ENCODE measurements around the gene RANBP1.

- TF ChIP-seq CTCF (IDR thresholded peaks at IDR 0.05 in 2 of 3, conservative IDR thresholded peaks at IDR 0.05 in 1 of 3; ENCODE audit: insufficient read depth in 2 of 3, low read depth in 1 of 3, low read length in 3 of 3) (no peak), NFE2 (IDR thresholded peaks at IDR 0.05; ENCODE audit: low read depth) (peak; percentile 72), KAT7 (CRISPR knock-in tag; IDR thresholded peaks at IDR 0.05; ENCODE audit: borderline replicate concordance) (no peak), ZZZ3 (IDR thresholded peaks at IDR 0.05) (no peak), COPS2 (conservative IDR thresholded peaks at IDR 0.05) (no peak), NKRF (IDR thresholded peaks at IDR 0.05; ENCODE audit: borderline replicate concordance) (no peak), SIN3A (IDR thresholded peaks at IDR 0.05; ENCODE audit: borderline replicate concordance in 2 of 2, control insufficient read depth in 1 of 2, low read depth in 2 of 2, low read length in 2 of 2) (peak in 1 of 2 experiments; percentile 5; a peak in 1 of 4 replicates), THAP7 (CRISPR knock-in tag; IDR thresholded peaks at IDR 0.05) (no peak), POLR2A (conservative IDR thresholded peaks at IDR 0.05) (no peak), MXI1 (IDR thresholded peaks at IDR 0.05; ENCODE audit: low read depth, low read length) (no peak), GATA2 (CRISPR knock-in tag; IDR thresholded peaks at IDR 0.05) (no peak), ZNF785 (CRISPR knock-in tag; IDR thresholded peaks at IDR 0.05) (no peak), E2F1 (CRISPR knock-in tag; IDR thresholded peaks at IDR 0.05) (no peak)
- TF ChIP-seq, protein P1, sequence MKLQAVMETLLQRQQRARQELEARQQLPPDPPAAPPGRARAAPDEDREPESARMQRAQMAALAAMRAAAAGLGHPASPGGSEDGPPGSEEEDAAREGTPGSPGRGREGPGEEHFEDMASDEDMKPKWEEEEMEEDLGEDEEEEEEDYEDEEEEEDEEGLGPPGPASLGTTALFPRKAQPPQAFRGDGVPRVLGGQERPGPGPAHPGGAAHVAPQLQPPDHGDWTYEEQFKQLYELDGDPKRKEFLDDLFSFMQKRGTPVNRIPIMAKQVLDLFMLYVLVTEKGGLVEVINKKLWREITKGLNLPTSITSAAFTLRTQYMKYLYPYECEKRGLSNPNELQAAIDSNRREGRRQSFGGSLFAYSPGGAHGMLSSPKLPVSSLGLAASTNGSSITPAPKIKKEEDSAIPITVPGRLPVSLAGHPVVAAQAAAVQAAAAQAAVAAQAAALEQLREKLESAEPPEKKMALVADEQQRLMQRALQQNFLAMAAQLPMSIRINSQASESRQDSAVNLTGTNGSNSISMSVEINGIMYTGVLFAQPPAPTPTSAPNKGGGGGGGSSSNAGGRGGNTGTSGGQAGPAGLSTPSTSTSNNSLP (IDR thresholded peaks at IDR 0.05; ENCODE audit: borderline replicate concordance, low read depth, low read length) = no peak
These were observed 44.4 kb upstream of the RANBP1 start for GRCh38 chr22:20071524-20071972.

All from K562 (cell line).